Stimulated activated CD4-positive, alpha-beta T cell treated with anti-CD3 and anti-CD28 coated beads, TNF-alpha, amount 100 ng/mL, for 48 hours (primary cell): ENCODE data around the gene ALDH1A1.

Experiments
- DNase-seq, 3 donors: peaks; one replicate each; pipeline ENCODE4 v3.0.0-alpha.2; 2020; ENCODE audit warnings: low read depth in 3 of 3

Gene ALDH1A1

GRCh38 chr9:72979405-72980100 is 26.7 kb upstream of the ALDH1A1 start:
- DNase-seq = no peak

- DNase-seq = no peak
These were observed 25.9 kb upstream of the ALDH1A1 start for GRCh38 chr9:72978744-72979143.

GRCh38 chr9:72977670-72978069 is 24.8 kb upstream of the ALDH1A1 start:
- DNase-seq = no peak

- no peak for DNase-seq
These were observed 21.6 kb upstream of the ALDH1A1 start for GRCh38 chr9:72974501-72974900.

GRCh38 chr9:72972636-72973035 is 19.8 kb upstream of the ALDH1A1 start:
- no peak for DNase-seq

- DNase-seq = no peak
These were observed 18.6 kb upstream of the ALDH1A1 start for GRCh38 chr9:72971411-72971810.

- DNase-seq = no peak
These were observed 7.6 kb upstream of the ALDH1A1 start for GRCh38 chr9:72960446-72960845.

GRCh38 chr9:72958485-72959281 is 5.8 kb upstream of the ALDH1A1 start:
- DNase-seq = no peak

GRCh38 chr9:72955571-72955970 is 2.7 kb upstream of the ALDH1A1 start:
- no peak for DNase-seq

- DNase-seq = no peak
These were observed 2.2 kb upstream of the ALDH1A1 start for GRCh38 chr9:72955126-72955455.

GRCh38 chr9:72954431-72955125 is 1.7 kb upstream of the ALDH1A1 start:
- DNase-seq = no peak

GRCh38 chr9:72952381-72952690 is 517 bp downstream of the ALDH1A1 start:
- no peak for DNase-seq

- no peak for DNase-seq
These were observed 1.1 kb downstream of the ALDH1A1 start for GRCh38 chr9:72951520-72952380.

GRCh38 chr9:72950875-72951442 is 1.9 kb downstream of the ALDH1A1 start:
- no peak for DNase-seq

- no peak for DNase-seq
These were observed 2.9 kb downstream of the ALDH1A1 start for GRCh38 chr9:72949918-72950325.

GRCh38 chr9:72949244-72949582 is 3.6 kb downstream of the ALDH1A1 start:
- no peak for DNase-seq

- no peak for DNase-seq
These were observed 4.1 kb downstream of the ALDH1A1 start for GRCh38 chr9:72948575-72949243.

GRCh38 chr9:72947984-72948465 is 4.8 kb downstream of the ALDH1A1 start:
- no peak for DNase-seq

GRCh38 chr9:72946821-72947220 is 6.0 kb downstream of the ALDH1A1 start:
- no peak for DNase-seq

GRCh38 chr9:72946318-72946717 is 6.5 kb downstream of the ALDH1A1 start:
- DNase-seq = no peak

- DNase-seq = no peak
These were observed 7.5 kb downstream of the ALDH1A1 start for GRCh38 chr9:72945391-72945790.
